ENCODE measurements around the gene E2F6. TPM values are rescaled to one million over a fixed set of nuclear protein-coding genes. Genes with fewer than 3 reads are reported as not detected.

Gene E2F6
- total RNA-seq, 1 experiment from 2014 or later: 35.5 TPM

DNA sequence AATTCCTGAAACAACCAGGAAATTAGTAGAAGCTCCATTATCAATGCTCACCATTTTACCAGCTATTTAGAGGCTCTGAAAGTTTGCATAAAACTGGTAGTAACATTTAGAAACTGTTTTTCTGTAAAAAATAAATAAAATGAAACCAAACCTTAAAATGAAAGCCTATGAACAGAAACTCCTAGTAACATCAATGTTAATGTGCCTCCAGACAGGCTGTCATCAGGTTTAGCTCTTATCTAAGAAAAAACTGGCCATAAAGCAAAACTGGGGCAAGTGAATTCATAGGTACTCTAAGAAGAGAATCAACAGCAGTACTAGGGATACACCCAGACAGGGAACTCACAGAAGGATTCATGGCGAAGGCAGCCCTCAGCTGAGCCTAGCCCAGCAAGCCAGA is 8.0 kb downstream of the E2F6 start:
- Histone ChIP-seq H3K27me3 (replicated peaks; ENCODE audit: insufficient read depth, low read depth, low read length, poor library complexity) (no peaks in the 10 kb centered on the region), H3K4me1 (ENCODE audit: insufficient read depth, low read length, poor library complexity, severe bottlenecking) (peaks cover 6% of the 10 kb centered on the region), H3K4me3 (ENCODE audit: low read depth, low read length, poor library complexity, severe bottlenecking) (no peak overlapping the region), H3K9me3 (ENCODE audit: low read depth, low read length, poor library complexity, severe bottlenecking) (no peaks in the 10 kb centered on the region), H3K27ac (ENCODE audit: low read depth, low read length, poor library complexity, severe bottlenecking) (no peak overlapping the region), H3K36me3 (ENCODE audit: insufficient read depth, low read length, poor library complexity, severe bottlenecking) (peaks cover 21% of the 10 kb centered on the region)
- TF ChIP-seq, protein P1, sequence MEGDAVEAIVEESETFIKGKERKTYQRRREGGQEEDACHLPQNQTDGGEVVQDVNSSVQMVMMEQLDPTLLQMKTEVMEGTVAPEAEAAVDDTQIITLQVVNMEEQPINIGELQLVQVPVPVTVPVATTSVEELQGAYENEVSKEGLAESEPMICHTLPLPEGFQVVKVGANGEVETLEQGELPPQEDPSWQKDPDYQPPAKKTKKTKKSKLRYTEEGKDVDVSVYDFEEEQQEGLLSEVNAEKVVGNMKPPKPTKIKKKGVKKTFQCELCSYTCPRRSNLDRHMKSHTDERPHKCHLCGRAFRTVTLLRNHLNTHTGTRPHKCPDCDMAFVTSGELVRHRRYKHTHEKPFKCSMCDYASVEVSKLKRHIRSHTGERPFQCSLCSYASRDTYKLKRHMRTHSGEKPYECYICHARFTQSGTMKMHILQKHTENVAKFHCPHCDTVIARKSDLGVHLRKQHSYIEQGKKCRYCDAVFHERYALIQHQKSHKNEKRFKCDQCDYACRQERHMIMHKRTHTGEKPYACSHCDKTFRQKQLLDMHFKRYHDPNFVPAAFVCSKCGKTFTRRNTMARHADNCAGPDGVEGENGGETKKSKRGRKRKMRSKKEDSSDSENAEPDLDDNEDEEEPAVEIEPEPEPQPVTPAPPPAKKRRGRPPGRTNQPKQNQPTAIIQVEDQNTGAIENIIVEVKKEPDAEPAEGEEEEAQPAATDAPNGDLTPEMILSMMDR (conservative IDR thresholded peaks at IDR 0.05; ENCODE audit: low read depth, low read length): no peak
- intact Hi-C loops (cut with micrococcal nuclease; ENCODE audit: unreplicated experiment): no loop called here
- no TSS peak for BruUV-seq (replicated peaks)
- no peak for DNase-seq (ENCODE audit: low spot score)
- ChIA-PET CTCF (no interaction called here), POLR2A (ENCODE audit: low non-redundant PET) (no interaction called here)

DNA sequence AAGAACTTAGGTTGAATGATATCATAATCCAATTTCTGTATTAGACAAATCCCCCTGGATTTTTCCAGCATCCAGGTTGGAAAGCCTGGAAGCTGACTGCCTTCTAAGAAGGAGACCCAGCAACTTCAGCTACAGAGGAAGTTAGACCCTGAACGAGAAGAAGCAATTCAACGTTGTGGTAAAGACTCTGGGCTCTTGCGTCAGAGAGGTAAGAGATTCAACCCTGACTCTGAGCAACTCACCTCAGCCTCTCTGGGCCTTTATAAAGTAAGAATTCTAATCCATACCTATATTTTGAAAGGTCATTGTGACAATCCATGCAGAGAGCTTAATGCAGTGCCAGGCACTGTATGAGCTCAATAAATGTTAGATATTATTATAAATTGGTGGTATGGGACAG is 9.7 kb downstream of the E2F6 start:
- DNase-seq (ENCODE audit: low spot score): no peak
- Histone ChIP-seq H3K27me3 (replicated peaks; ENCODE audit: insufficient read depth, low read depth, low read length, poor library complexity) (no peaks in the 10 kb centered on the region), H3K9me3 (ENCODE audit: low read depth, low read length, poor library complexity, severe bottlenecking) (no peaks in the 10 kb centered on the region), H3K4me3 (ENCODE audit: low read depth, low read length, poor library complexity, severe bottlenecking) (no peak overlapping the region), H3K36me3 (ENCODE audit: insufficient read depth, low read length, poor library complexity, severe bottlenecking) (peaks cover 19% of the 10 kb centered on the region), H3K4me1 (ENCODE audit: insufficient read depth, low read length, poor library complexity, severe bottlenecking) (peaks cover 6% of the 10 kb centered on the region), H3K27ac (ENCODE audit: low read depth, low read length, poor library complexity, severe bottlenecking) (no peak overlapping the region)
- ChIA-PET CTCF (no interaction called here), POLR2A (ENCODE audit: low non-redundant PET) (no interaction called here)
- BruUV-seq (replicated peaks): no TSS peak
- no peak for TF ChIP-seq EZH2 (IDR thresholded peaks at IDR 0.05; ENCODE audit: borderline replicate concordance, low read depth, low read length, poor library complexity, severe bottlenecking)
- TF ChIP-seq, protein P1 (conservative IDR thresholded peaks at IDR 0.05; ENCODE audit: low read depth, low read length): no peak
- intact Hi-C loops (cut with micrococcal nuclease; ENCODE audit: unreplicated experiment): no loop called here

DNA sequence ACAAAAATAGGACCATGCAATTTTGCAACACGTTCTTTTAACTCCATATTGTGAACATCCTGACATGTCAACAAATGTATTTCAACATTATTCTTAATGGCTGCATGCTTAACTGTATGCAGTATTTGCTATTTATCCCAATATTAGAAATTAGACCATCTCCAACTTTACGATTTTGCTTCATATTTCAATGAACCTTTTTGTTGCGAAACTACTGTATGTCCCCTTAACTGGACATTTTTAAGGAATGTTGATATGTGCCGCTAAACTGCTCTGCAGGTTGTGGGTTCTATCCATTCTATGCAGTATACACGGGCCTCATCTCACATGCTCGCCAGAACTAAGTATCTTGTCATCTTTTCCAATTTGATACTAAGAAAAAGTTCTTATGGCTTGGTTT is 11.1 kb downstream of the E2F6 start:
- no peaks in the 10 kb centered on the region for H3K27me3 ChIP-seq (replicated peaks; ENCODE audit: insufficient read depth, low read depth, low read length, poor library complexity)
- ChIA-PET POLR2A (ENCODE audit: low non-redundant PET) (no interaction called here), CTCF (no interaction called here)
- H3K36me3 ChIP-seq (ENCODE audit: insufficient read depth, low read length, poor library complexity, severe bottlenecking): peaks cover 33% of the 10 kb centered on the region
- no peaks in the 10 kb centered on the region for H3K9me3 ChIP-seq (ENCODE audit: low read depth, low read length, poor library complexity, severe bottlenecking)
- no peak for DNase-seq (ENCODE audit: low spot score)
- no TSS peak for BruUV-seq (replicated peaks)
- H3K27ac ChIP-seq (ENCODE audit: low read depth, low read length, poor library complexity, severe bottlenecking): no peak overlapping the region
- no peak overlapping the region for H3K4me3 ChIP-seq (ENCODE audit: low read depth, low read length, poor library complexity, severe bottlenecking)
- TF ChIP-seq EZH2 (IDR thresholded peaks at IDR 0.05; ENCODE audit: borderline replicate concordance, low read depth, low read length, poor library complexity, severe bottlenecking): no peak
- TF ChIP-seq, protein P1 (conservative IDR thresholded peaks at IDR 0.05; ENCODE audit: low read depth, low read length): no peak
- H3K4me1 ChIP-seq (ENCODE audit: insufficient read depth, low read length, poor library complexity, severe bottlenecking): peaks cover 6% of the 10 kb centered on the region
- intact Hi-C loops (cut with micrococcal nuclease; ENCODE audit: unreplicated experiment): no loop called here

All from A673 (cell line).